ENCODE measurements around the gene ATP13A3.
A peak's percentile ranks its signal among the peaks of the same experiment; 100 is the strongest.

Gene ATP13A3

GRCh38 chr3:194396539-194396858 lies 90.3 kb downstream of the ATP13A3 start:
- no peak for DNase-seq (ENCODE audit: low read depth in 3 of 3, low spot score in 1 of 3)

- DNase-seq (ENCODE audit: low read depth in 3 of 3, low spot score in 1 of 3) = peak in 2 of 3 donors; percentile 29 to 36
Observed at GRCh38 chr3:194395778-194396538, 90.8 kb downstream of the ATP13A3 start.

- no peak for DNase-seq (ENCODE audit: low read depth in 3 of 3, low spot score in 1 of 3)
Observed at GRCh38 chr3:194395212-194395611, 91.6 kb downstream of the ATP13A3 start.

GRCh38 chr3:194392576-194392975 lies 94.2 kb downstream of the ATP13A3 start:
- DNase-seq (ENCODE audit: low read depth in 3 of 3, low spot score in 1 of 3) = no peak

- DNase-seq (ENCODE audit: low read depth in 3 of 3, low spot score in 1 of 3) = no peak
Observed at GRCh38 chr3:194390835-194391234, 96.0 kb downstream of the ATP13A3 start.

- DNase-seq (ENCODE audit: low read depth in 3 of 3, low spot score in 1 of 3) = no peak
Observed at GRCh38 chr3:194389269-194389668, 97.5 kb downstream of the ATP13A3 start.

GRCh38 chr3:194387926-194388418 lies 98.8 kb downstream of the ATP13A3 start:
- DNase-seq (ENCODE audit: low read depth in 3 of 3, low spot score in 1 of 3) = no peak

- DNase-seq (ENCODE audit: low read depth in 3 of 3, low spot score in 1 of 3) = no peak
Observed at GRCh38 chr3:194387276-194387675, 99.5 kb downstream of the ATP13A3 start.

GRCh38 chr3:194386648-194387047 lies 100.2 kb downstream of the ATP13A3 start:
- DNase-seq (ENCODE audit: low read depth in 3 of 3, low spot score in 1 of 3) = no peak

- no peak for DNase-seq (ENCODE audit: low read depth in 3 of 3, low spot score in 1 of 3)
Observed at GRCh38 chr3:194386066-194386465, 100.7 kb downstream of the ATP13A3 start.

GRCh38 chr3:194384569-194385001 lies 102.2 kb downstream of the ATP13A3 start:
- no peak for DNase-seq (ENCODE audit: low read depth in 3 of 3, low spot score in 1 of 3)

- DNase-seq (ENCODE audit: low read depth in 3 of 3, low spot score in 1 of 3) = no peak
Observed at GRCh38 chr3:194384156-194384555, 102.6 kb downstream of the ATP13A3 start.

- no peak for DNase-seq (ENCODE audit: low read depth in 3 of 3, low spot score in 1 of 3)
Observed at GRCh38 chr3:194383276-194383940, 103.4 kb downstream of the ATP13A3 start.

- DNase-seq (ENCODE audit: low read depth in 3 of 3, low spot score in 1 of 3) = no peak
Observed at GRCh38 chr3:194382892-194383223, 103.9 kb downstream of the ATP13A3 start.

GRCh38 chr3:194382196-194382891 lies 104.5 kb downstream of the ATP13A3 start:
- DNase-seq (ENCODE audit: low read depth in 3 of 3, low spot score in 1 of 3) = no peak

GRCh38 chr3:194381460-194381875 lies 105.3 kb downstream of the ATP13A3 start:
- no peak for DNase-seq (ENCODE audit: low read depth in 3 of 3, low spot score in 1 of 3)

- DNase-seq (ENCODE audit: low read depth in 3 of 3, low spot score in 1 of 3) = no peak
Observed at GRCh38 chr3:194380326-194380725, 106.5 kb downstream of the ATP13A3 start.

GRCh38 chr3:194379651-194380050 lies 107.2 kb downstream of the ATP13A3 start:
- DNase-seq (ENCODE audit: low read depth in 3 of 3, low spot score in 1 of 3) = no peak

- no peak for DNase-seq (ENCODE audit: low read depth in 3 of 3, low spot score in 1 of 3)
Observed at GRCh38 chr3:194379231-194379630, 107.6 kb downstream of the ATP13A3 start.

GRCh38 chr3:194377708-194378107 lies 109.1 kb downstream of the ATP13A3 start:
- no peak for DNase-seq (ENCODE audit: low read depth in 3 of 3, low spot score in 1 of 3)

GRCh38 chr3:194376241-194376560 lies 110.6 kb downstream of the ATP13A3 start:
- no peak for DNase-seq (ENCODE audit: low read depth in 3 of 3, low spot score in 1 of 3)

Measured in stimulated activated CD4-positive, alpha-beta T cell treated with anti-CD3 and anti-CD28 coated beads, TNF-alpha, amount 100 ng/mL, for 1 hour (primary cell).